Stimulated activated CD4-positive, alpha-beta T cell treated with anti-CD3 and anti-CD28 coated beads, Interleukin-4, amount 100 ng/mL, for 48 hours (primary cell): Measurements from ENCODE around the gene TGFBR3.
A peak's percentile ranks its signal among the peaks of the same experiment; 100 is the strongest.
"Not testable (repeated sequence)": the region's sequence is repeated elsewhere in the genome, so short reads cannot be mapped to it uniquely, and the experiment has no call there.

Experiments used
- DNase-seq, 2 donors: peaks; one replicate each; pipeline ENCODE4 v3.0.0-alpha.2; 2020; ENCODE audit warnings: low read depth in 2 of 2

The TGFBR3 gene

DNA sequence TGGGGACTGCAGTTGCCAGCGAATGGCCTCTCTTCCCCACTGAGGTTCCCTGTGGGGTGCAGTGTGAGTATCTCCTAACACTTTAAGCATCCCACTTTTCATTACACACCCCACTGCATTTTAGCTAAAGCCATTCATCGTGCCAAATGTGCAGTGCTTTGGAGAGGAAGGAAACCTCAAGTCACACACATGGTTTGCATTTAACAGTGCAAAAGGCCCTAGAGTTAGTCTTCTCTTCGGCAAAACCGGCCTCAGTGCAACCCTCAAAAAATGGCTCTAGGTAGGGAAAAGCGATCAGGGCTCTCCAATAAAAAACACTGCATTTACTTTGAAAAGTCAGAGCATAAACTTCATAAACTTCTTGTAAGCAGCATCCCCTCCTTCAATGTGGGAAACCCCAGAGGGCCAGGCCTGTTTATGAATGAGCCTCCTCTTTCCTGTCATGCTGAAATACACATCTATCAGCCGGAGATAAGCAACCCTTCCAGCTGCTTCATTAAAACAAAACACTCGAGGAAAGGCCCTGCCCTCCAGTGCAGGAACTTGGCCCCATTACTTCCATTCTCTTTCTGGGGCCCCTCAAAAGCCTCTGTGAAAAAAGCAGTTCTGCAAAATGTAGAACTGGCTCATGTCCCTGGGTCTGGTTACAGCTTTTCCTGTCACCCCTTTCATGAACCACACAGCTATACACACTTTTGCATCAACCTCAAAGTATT lies 201.3 kb downstream of the TGFBR3 start:
- DNase-seq, result no peak

DNA sequence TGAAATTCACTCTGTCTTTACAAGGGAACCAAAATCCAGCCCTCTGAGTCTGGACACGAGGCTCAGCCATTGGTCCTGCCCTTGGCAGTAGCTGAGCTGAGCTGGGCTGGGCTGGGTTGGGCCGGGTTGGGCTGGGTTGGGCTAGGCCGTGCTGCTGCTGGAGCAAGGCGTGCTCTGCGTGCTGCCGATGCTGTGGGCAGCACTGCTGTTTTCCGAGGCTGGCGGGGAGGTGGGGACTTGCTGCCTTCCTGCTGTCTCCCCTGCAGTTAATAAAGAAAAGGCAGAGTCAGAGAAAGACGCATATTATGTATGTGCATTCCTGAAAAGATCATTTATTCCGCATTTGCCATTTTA lies 202.4 kb downstream of the TGFBR3 start:
- DNase-seq, result no peak

DNA sequence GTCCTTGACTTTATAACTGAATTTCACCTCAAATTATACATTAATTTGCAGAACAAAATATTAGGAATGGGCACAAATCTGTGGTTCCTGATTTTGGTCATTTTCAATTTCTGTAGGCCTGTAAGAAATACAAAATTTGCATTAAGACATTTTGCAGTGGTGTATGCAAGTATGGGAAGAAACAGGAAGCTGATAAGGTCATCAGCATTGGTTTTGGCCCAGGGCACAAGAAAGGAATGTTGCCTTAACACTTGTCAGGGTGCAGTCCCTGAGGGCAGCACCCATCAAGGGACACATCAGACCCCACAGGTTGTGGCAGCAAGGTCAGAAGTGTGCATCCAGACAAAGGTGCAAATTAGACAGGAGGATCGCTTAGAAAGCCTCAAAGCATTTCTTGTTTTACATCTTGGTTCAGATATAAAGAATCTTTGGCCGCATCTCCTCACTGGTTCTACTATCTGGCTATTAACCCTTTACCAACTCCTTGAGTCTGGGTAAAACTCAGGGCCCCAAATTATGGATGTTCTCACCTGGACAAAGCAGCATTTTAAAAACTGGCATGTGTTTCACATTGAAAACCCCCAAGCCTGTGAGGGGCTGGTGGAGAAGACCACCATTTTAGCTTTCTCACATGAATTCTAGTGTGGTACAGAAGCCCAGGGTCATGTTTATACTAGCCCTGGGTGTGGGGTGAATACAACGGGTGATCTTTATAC lies 202.9 kb downstream of the TGFBR3 start:
- DNase-seq, result no peak

DNA sequence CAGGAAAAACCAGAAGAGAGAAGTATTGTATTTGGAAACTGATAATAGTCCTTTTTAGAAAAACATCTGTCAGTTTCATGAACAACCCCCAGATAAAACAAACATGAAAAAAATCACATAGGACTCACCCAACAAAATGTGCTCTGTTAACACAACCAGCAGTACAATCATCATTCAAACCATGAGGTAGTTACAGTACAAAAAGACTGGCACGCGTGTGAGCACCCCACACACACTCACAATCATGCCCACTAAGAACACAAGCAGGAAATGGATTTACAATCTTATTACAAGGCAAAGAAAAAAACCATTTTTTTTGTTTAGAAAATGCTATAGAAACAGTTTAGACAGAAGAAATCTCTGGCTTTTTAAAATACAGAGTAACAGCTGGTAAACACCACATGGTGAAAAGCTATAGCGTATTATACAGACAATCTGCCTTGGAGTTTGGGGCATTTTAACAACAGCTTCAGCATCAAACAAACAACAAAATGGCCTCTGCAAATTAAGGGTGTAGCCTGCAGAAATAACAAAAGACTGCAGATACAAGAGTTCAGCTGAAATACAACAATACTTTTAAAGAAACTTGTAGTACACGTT lies 205.3 kb downstream of the TGFBR3 start:
- no peak for DNase-seq

DNA sequence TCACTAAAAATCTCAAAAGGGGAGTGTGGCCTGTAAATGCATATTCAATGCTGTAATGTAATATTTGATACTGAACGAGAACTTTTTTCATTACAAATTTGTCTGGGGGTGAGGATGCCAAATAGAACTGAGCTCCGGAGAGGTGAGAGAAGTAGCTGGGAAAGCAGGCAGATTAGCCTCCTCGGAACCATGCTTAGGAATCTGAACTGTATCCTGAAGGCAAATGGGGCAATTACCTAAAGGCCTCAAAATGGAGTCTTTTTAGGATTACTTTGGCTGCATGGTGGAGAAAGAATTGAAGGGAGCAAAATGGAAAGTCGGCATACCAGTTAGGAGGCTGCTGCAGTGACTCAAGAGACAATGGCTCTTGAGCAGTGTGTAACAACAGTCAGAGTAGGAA lies 206.5 kb downstream of the TGFBR3 start:
- DNase-seq, result no peak

DNA sequence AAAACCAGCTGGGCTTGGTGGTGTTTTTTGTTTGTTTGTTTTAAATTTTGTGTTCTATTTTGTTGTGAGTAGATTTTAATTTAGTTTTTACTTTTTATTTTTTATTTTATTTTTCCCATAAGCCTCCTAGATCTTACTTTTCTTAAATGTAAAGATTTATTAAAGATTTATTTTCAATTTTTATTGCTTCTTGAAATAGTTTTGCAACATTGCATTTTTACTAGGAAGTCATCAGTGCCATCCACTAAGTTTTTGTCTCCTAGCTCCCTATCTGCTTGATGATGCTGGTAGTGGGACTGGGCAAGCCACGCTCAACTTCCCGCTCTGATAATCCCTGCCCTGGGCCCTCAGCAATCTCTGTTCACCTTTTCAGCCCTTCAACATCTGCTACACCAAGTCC lies 209.9 kb downstream of the TGFBR3 start:
- DNase-seq, result no peak

DNA sequence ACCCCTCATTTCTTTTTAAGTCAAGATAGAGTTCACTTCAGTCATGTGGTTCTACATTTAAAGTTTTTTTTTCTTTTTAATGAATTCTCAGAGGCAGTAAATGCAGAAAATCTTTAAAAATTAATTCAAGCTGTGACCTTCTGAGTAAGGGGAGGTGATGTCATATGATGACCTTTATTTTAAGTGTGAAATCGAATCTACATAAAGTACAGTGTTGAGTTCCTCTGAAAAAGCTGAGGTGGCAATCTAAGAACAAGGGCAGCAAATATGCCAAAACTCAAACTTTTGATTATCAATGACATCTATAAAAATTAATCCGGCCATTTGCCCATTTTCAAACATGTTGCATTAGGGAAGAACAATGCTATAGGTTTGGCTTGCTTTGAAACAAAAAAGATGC lies 211.8 kb downstream of the TGFBR3 start:
- DNase-seq, result no peak

DNA sequence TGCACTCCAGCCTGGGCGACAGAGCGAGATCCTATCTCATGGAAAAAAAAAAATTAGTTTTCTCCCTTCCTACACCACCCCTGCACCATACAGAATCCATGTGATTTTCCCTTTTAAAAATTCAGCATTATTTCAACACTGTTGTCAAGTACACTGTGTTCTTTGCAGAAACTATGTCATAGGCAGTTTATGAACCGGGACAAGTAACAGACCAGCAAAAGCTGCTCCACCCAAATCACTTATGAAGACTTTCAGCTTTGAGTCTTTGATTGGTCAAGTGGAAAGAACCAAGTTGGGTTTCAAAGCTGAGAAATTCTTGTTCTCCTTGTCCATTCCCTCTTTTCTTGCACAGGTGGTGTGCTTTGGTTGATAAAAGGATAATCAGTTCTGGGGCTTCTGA lies 212.3 kb downstream of the TGFBR3 start:
- no peak for DNase-seq

DNA sequence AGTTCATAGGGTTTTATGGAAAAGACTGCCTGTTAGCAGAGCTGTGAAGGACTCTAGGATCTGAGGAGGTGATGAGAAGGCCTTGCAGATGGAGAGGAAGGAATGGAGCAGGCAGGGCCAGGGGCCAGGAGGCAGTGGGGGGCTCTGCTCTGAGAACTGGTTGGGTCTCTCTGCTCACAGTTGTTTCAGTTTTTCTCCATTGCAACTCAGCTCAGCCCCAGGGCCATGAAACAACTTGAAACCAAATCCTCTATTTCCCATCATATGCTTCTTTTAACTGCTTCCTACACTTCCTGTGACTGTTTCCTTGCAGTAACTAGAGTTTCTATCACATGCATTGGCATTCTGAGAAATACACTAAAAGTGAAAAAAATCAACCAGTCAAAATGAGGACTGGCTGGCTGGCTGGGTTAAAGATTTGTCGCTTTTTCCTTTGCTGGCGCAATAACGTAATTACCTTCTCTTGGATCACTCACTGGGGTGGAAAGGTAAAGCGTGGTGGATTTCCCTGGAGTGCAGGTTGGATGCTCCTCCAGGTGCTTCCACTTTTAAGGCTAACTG lies 213.3 kb downstream of the TGFBR3 start:
- DNase-seq, result peak in 1 of 2 donors; percentile 12

DNA sequence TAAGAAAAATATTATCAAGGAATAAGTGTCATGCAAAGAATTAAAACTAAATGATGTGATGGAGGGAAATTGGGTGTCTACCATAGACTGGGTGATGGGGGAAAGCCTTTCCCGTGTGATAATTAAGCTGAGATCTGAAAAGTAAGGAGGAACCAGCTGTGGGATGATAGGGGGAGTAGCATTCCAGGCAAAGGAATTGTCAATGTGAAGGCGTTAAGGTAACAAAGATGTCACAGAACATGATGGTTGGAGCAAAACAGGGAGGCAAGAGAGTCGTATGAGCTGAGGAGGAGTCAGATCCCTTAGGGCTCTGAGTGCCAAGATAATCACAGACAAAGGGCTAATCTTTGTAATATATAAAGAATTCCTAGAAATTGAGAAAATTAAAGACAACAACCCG lies 215.2 kb downstream of the TGFBR3 start:
- no peak for DNase-seq

DNA sequence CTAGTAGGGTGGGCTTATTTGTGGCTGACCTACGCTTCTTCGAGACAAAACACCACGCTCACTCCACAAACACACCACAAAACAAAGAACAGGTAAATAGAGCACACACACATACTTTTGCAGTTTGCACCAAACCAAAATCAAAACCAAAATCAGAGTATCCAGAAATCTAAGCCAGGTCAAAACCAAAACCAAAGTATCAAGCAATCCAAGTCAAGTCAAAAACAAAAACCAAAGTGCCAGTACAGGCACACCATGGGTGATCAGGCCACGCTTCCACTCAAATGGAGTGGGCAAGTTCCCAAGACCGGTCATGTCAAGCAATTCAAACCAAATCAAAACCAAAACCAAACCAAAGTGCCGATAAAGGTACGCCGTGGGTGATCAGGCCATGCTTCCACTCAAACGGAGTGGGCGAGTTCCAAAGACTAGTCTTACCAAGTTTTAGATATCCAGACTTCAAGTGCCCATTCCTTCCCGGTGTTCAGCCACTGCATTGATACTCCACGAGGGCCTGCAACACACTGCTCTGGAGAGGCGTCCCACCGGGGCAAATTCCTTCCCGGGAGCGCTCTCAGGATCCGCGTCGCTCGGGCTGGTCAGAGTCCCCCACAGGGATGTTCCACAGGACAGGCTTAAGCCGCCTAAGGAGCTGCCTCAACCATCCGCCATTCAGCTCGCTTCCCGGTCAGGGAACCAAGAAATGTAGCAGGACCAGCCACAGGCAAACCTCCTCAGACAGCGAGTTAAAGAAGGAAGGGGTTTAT lies 216.2 kb downstream of the TGFBR3 start:
- DNase-seq, result no peak

DNA sequence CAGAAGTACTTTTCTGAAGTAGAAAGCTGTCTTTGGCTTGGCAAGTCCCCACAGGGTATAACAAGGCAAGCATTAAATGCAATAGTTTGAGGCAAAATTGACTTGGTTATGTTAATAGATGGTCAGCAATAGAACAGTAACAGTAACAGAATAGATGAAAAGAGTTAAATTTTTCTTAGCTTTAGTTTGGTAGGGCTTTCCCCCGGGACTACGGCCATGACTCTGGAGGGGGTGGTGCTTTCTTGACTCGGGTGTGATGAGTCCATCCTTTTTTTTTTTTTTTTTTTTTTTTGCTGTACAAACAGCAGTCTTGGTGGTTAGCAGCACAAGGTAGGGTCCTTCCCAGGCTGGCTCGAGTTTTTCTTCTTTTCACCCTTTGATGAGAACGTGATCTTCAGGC lies 219.3 kb downstream of the TGFBR3 start:
- DNase-seq, result not testable (repeated sequence)

DNA sequence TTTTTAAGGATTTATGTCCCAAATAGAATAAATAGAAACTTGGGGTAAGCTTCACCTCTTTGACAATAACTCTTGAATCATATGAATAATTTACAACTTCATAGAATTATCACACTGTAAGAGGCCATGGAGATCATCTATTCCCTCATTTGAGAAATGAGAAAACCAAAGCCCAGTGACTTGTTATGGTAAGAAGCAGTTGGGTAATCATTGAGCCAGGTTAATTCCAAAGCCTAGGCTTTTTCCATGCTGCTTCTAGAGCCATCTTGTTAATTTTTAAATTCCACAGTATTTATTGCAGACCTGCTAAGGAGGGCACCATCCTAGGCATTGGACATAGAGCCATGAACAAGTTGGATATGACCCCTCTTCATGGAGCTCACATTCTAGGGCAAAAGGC lies 224.8 kb downstream of the TGFBR3 start:
- DNase-seq, result no peak

DNA sequence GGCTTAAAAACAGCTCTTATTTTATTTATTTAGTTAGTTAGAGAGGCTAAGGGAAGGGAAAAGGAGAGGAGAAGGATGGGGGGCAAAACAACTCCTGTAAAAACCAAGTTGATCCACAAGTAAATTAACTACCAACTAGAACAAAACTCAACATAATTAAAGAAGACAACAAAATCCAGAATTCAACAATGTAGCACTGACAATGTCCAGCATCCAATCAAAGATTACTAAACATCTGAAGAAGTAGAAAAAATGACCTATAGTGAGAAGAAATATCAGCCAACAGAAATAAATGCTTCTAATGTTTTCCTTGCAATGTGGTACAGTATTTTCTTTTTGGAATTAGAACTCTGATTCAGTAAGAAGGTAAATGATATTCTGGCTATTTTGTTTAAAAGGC lies 225.2 kb downstream of the TGFBR3 start:
- no peak for DNase-seq

DNA sequence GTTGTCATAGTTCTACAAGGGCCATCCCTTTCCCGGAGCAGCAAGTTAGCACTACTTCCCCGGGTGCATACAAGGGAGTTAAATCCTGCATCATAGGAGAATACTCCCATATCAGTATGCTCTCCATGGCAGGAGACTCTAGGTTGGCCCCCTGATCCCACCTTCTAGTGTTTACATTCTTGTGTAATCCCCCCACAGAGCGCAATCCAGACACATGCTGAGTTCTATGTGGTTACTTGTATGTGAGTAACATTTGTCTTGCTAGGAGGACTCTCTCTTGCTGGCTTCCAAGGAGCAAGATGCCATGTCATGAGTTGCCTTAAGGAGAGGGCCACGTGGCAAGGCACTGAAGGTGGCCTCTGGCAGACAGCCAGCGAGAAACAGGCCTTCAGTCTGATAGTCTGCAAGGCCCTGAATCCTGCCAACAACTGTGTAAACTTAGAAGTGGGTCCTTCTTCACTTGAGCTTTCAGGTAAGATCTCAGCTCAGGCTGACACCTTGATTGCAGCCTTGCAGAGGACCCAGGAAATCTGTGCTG lies 230.0 kb downstream of the TGFBR3 start:
- DNase-seq, result no peak

DNA sequence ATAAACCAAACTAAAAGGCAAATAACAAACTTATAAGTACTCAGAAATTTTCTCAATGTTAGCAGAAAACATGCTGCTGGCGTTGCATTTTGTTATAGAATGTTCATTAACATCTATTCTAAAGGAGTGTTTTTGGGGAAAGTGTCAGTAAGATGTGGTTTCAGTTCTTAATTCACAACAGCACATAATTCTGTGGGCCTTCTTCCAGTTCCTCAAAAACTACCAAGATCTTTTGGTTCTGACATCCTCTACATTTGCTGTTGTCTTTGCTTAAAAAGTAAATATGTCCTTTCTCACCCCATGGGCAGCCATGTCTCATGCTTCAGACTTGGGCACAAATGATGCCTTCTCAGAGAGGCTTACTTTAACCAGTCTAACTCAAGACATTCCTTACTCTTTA lies 232.8 kb downstream of the TGFBR3 start:
- DNase-seq, result no peak

DNA sequence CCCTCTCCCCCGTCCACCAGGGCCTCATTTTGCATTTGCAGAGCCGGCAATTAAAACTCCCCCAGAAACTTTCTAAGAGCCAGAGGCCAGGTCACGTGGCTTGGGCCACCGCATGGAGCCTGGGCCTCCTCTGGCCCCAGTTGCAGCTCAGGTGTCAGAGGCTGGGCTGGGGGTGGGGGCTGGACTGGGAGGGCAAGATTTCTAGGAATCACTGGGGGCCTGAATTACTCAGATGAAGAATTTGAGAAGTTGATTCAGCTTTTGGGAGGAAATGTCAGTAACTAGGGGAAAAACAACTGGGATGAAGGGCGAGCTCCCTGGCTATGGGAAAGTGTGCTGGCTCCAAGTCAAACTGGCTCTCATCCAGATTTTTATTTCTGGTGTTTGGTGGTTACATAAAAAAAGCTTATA lies 234.3 kb downstream of the TGFBR3 start:
- no peak for DNase-seq

DNA sequence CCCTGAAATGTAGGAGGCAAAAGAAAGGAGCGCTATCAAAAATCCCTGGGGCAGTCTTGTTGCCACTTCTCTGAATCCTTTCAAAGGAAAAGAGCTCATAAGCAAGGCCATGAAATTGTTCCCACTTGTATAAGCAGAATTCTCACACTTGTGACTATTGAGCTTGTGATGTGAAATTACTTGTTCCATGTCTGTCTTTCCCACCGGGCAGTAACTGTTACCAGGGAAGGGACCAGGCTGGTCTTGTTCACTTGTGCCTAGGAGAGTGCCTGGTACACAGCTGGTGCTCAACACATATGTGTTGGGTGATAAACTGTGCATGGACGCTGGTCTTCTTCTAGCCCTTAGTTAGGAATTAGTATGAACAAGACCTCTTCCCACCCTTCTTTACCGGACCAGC lies 234.7 kb downstream of the TGFBR3 start:
- no peak for DNase-seq

DNA sequence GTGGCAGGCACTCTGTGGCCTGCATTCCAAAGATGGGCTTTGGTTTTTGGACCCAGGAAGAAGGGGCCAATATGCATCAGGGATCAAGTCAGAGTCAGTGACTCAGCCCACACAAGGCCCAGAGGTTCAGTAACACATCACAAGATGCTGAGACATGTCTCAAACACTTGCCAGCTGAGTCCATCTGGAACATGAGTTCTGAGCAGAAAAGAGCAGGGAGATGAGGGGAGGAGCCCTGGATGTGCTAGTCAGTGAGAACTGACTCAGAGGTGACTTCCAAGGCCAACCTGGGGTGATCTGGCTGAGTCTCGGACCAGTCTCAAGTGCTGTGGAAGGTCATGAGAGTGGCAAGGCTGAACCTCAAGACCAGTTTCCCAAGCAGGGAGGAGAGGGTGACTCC lies 235.2 kb downstream of the TGFBR3 start:
- DNase-seq, result no peak

DNA sequence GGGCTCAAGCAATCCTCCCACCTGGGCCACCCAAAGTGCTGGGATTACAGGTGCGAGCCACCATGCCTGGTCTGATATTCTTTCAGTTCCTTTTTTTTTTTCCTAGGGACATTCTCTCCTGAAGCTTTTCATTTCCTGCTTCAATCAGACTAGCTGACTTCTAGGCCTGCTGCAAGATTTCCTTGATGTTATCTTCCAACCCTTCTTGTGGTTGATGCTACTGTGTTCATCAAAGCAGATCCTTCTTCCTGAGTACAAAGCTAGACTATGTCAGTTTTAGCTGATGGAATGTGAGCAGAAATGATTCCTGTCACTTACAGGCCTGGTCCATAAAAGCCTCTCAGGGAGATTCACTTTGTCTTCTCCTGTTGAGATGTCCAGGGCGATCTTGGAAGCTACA lies 238.9 kb downstream of the TGFBR3 start:
- no peak for DNase-seq

DNA sequence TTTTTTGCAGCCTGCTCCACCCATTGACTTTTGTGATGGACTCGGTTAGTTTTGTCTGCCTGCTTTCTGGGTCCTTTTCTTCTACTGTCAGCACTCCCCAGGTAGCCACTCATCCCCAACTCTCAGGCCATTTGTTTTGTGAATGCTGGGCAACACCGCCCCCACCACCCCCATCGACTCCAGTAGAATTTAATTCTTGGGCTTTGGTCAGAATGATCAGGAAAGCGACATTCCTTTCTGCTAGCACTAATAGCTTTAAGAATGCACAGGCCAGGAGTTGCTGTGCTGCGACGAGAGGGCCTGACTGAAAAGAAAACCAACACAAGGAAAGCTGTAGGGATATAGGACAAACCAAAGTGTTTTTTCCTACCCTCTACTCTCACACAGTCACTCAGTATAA lies 240.9 kb downstream of the TGFBR3 start:
- no peak for DNase-seq

DNA sequence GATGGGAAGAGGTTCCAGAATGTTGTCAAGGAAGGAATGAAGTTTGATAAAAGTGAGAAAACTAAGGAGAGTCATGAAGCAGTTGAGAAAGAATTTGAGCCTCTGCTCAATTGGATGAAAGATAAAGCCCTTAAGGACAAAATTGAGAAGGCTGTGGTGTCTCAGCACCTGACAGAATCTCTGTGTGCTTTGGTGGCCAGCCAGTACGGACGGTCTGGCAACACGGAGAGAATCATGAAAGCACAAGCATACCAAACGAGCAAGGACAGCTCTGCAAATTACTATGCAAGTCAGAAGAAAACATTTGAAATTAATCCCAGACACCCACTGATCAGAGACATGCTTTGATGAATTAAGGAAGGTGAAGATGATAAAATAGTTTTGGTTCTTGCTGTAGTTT lies 242.5 kb downstream of the TGFBR3 start:
- DNase-seq, result no peak
